ENCODE measurements around the gene LMTK3. TPM values are rescaled to one million over a fixed set of nuclear protein-coding genes. Genes with fewer than 3 reads are reported as not detected.

Gene LMTK3
- total and polyA plus RNA-seq, 2 experiments from 2014 or later, result 0.22 TPM; not detected in 1

DNA sequence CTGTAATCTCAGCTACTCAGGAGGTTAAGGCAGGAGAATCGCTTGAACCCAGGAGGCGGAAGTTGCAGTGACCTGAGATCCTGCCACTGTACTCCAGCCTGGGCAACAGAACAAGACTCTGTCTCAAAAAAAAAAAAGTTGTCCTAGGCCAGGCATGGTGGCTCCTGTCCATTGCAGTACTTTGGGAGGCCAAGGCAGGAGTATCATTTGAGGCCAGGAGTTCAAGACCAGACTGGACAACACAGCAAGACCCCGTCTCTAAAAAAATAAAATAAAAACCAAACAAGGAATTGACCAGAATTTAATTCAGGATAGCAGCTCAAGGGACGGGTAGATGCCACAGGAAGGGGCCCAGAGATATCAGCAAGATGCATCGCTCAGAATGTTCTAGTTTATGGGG is 45.2 kb upstream of the LMTK3 start:
- TF ChIP-seq EZH2 (IDR thresholded peaks at IDR 0.05; ENCODE audit: insufficient read depth, poor library complexity, severe bottlenecking) (no peak), EZH2phosphoT487 (IDR thresholded peaks at IDR 0.05; ENCODE audit: insufficient read depth, low read depth) (no peak)

DNA sequence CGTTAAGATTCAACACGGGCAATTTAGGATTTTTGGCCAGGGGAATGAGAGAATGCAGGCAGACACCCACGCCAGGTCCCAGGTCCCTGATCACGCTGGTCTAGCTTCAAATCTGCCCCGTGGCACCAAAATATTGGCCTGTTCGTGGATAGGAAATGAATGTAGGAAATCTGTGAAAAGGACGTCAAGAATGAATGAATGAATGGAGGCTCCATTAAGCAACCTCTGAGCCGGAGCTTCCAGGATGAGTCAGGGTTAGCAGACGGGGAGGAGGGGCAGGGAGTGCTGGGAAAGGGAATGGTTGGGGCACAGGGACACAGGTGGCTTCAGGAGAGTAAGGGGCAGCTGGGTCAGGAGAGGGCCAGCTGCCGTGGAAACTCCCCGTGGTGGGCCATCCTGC is 44.5 kb upstream of the LMTK3 start:
- H2AFZ ChIP-seq, result peak overlapping the region; percentile 41
- in situ Hi-C loops (cut with MboI), result no loop called here
- 14 to 16% methylated on average over 11 of the region's 11 CpGs for WGBS, 2 experiments (ENCODE audit: low coverage in 1 of 2, low lambda C conversion rate in 2 of 2, missing lambda C conversion rate in 2 of 2)
- H3K9ac ChIP-seq, result 0 out of 2 replicates have a peak overlapping the region, but pooled peaks have one; percentile 11
- H3K4me1 ChIP-seq (ENCODE audit: insufficient read depth), result peaks cover 14% of the 10 kb centered on the region
- no peak for TF ChIP-seq EZH2phosphoT487 (IDR thresholded peaks at IDR 0.05; ENCODE audit: insufficient read depth, low read depth)
- no peaks in the 10 kb centered on the region for H3K27me3 ChIP-seq (replicated peaks; ENCODE audit: insufficient read depth)
- peaks cover 15% of the 10 kb centered on the region; the same call in 1 of the 2 replicates for H3F3A ChIP-seq (ENCODE audit: insufficient read depth)
- no peaks in the 10 kb centered on the region for H4K20me1 ChIP-seq (ENCODE audit: insufficient read depth)
- H3K9me3 ChIP-seq (ENCODE audit: low read depth), result no peaks in the 10 kb centered on the region
- peak; percentile 88 for DNase-seq
- H3K79me2 ChIP-seq (ENCODE audit: insufficient read depth), result no peaks in the 10 kb centered on the region
- peak overlapping the region; percentile 63 for H3K27ac ChIP-seq
- H3K36me3 ChIP-seq (ENCODE audit: low read depth), result no peaks in the 10 kb centered on the region
- no peaks in the 10 kb centered on the region for H3K9me2 ChIP-seq (ENCODE audit: insufficient read depth)
- no peak overlapping the region for H3K4me3 ChIP-seq
- H3K4me2 ChIP-seq (ENCODE audit: unreplicated experiment), result peak overlapping the region; percentile 16

More for the DNA sequence above, 45.2 kb upstream of the LMTK3 start:
- Histone ChIP-seq H3K27me3 (replicated peaks; ENCODE audit: insufficient read depth) (no peaks in the 10 kb centered on the region), H4K20me1 (ENCODE audit: insufficient read depth) (no peaks in the 10 kb centered on the region), H2AFZ (no peak overlapping the region), H3K36me3 (ENCODE audit: low read depth) (no peaks in the 10 kb centered on the region), H3K9me2 (ENCODE audit: insufficient read depth) (no peaks in the 10 kb centered on the region), H3K4me1 (ENCODE audit: insufficient read depth) (peaks cover 14% of the 10 kb centered on the region), H3F3A (ENCODE audit: insufficient read depth) (peaks cover 15% of the 10 kb centered on the region; the same call in 1 of the 2 replicates), H3K27ac (no peak overlapping the region), H3K79me2 (ENCODE audit: insufficient read depth) (no peaks in the 10 kb centered on the region), H3K4me3 (no peak overlapping the region), H3K4me2 (ENCODE audit: unreplicated experiment) (no peak overlapping the region), H3K9ac (no peak overlapping the region), H3K9me3 (ENCODE audit: low read depth) (no peaks in the 10 kb centered on the region)
- DNase-seq, result no peak
- in situ Hi-C loops (cut with MboI), result no loop called here
- 93 to 97% methylated on average over 5 of the region's 5 CpGs for WGBS, 2 experiments (ENCODE audit: low coverage in 1 of 2, low lambda C conversion rate in 2 of 2, missing lambda C conversion rate in 2 of 2)

GRCh38 chr19:48554385-48555091 is 42.9 kb upstream of the LMTK3 start:
- no peaks in the 10 kb centered on the region for H3K9me3 ChIP-seq (ENCODE audit: low read depth)
- H3K79me2 ChIP-seq (ENCODE audit: insufficient read depth), result no peaks in the 10 kb centered on the region
- H2AFZ ChIP-seq, result no peak overlapping the region
- H3K4me2 ChIP-seq (ENCODE audit: unreplicated experiment), result no peak overlapping the region
- DNase-seq, result no peak
- H3K9me2 ChIP-seq (ENCODE audit: insufficient read depth), result no peaks in the 10 kb centered on the region
- no peaks in the 10 kb centered on the region for H3K36me3 ChIP-seq (ENCODE audit: low read depth)
- H3K27ac ChIP-seq, result no peak overlapping the region
- no peak overlapping the region for H3K4me3 ChIP-seq
- no peaks in the 10 kb centered on the region for H4K20me1 ChIP-seq (ENCODE audit: insufficient read depth)
- TF ChIP-seq EZH2phosphoT487 (IDR thresholded peaks at IDR 0.05; ENCODE audit: insufficient read depth, low read depth) (no peak), EZH2 (IDR thresholded peaks at IDR 0.05; ENCODE audit: insufficient read depth, poor library complexity, severe bottlenecking) (no peak)
- in situ Hi-C loops (cut with MboI), result no loop called here
- H3K9ac ChIP-seq, result no peak overlapping the region
- 86 to 96% methylated on average over 11 to 16 of the region's 16 CpGs for WGBS, 2 experiments (ENCODE audit: low coverage in 1 of 2, low lambda C conversion rate in 2 of 2, missing lambda C conversion rate in 2 of 2)
- H3K27me3 ChIP-seq (replicated peaks; ENCODE audit: insufficient read depth), result no peaks in the 10 kb centered on the region
- H3K4me1 ChIP-seq (ENCODE audit: insufficient read depth), result peaks cover 14% of the 10 kb centered on the region
- peaks cover 15% of the 10 kb centered on the region; the same call in 1 of the 2 replicates for H3F3A ChIP-seq (ENCODE audit: insufficient read depth)

GRCh38 chr19:48553676-48554384 is 42.2 kb upstream of the LMTK3 start:
- H2AFZ ChIP-seq, result no peak overlapping the region
- peak; percentile 79 for DNase-seq
- 14 to 26% methylated on average over 14 to 18 of the region's 18 CpGs for WGBS, 2 experiments (ENCODE audit: low coverage in 1 of 2, low lambda C conversion rate in 2 of 2, missing lambda C conversion rate in 2 of 2)
- no peaks in the 10 kb centered on the region for H3K79me2 ChIP-seq (ENCODE audit: insufficient read depth)
- no peak overlapping the region for H3K4me3 ChIP-seq
- H3K9me2 ChIP-seq (ENCODE audit: insufficient read depth), result no peaks in the 10 kb centered on the region
- TF ChIP-seq EZH2phosphoT487 (IDR thresholded peaks at IDR 0.05; ENCODE audit: insufficient read depth, low read depth), result no peak
- no peak for TF ChIP-seq EZH2 (IDR thresholded peaks at IDR 0.05; ENCODE audit: insufficient read depth, poor library complexity, severe bottlenecking)
- no peaks in the 10 kb centered on the region for H3K27me3 ChIP-seq (replicated peaks; ENCODE audit: insufficient read depth)
- in situ Hi-C loops (cut with MboI), result no loop called here
- H3K4me2 ChIP-seq (ENCODE audit: unreplicated experiment), result no peak overlapping the region
- H3K9me3 ChIP-seq (ENCODE audit: low read depth), result no peaks in the 10 kb centered on the region
- no peaks in the 10 kb centered on the region for H3K36me3 ChIP-seq (ENCODE audit: low read depth)
- H3K27ac ChIP-seq, result no peak overlapping the region
- peaks cover 15% of the 10 kb centered on the region; the same call in 1 of the 2 replicates for H3F3A ChIP-seq (ENCODE audit: insufficient read depth)
- H4K20me1 ChIP-seq (ENCODE audit: insufficient read depth), result no peaks in the 10 kb centered on the region
- H3K4me1 ChIP-seq (ENCODE audit: insufficient read depth), result peaks cover 14% of the 10 kb centered on the region
- no peak overlapping the region for H3K9ac ChIP-seq

All from GM23248 (cell line).